ENCODE data around the gene WASF3.

DNA sequence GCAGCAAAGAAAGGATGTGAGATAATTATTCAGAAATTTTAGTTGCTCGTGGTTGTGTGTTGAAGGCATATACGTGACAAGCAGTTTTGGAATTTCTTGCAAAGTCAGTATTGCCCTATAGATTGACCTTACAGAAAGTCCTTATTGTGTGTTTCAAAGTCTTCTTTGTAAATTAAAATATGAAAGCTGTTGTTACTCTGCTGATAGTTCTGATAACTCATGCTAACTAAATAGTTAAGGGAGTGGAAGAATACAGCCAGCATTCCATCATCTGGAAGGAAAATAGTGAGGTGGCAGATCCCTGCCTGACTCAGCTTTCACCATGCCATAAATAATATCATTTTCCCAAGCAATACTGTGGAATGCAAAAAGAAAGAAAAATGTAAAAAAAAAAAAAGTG lies 27.2 kb downstream of the WASF3 start:
- TF ChIP-seq POLR2A (IDR thresholded peaks at IDR 0.05; ENCODE audit: low read depth, low read length) (no peak), SPI1 (IDR thresholded peaks at IDR 0.05; ENCODE audit: low read depth, low read length) (no peak), TAF1 (IDR thresholded peaks at IDR 0.05; ENCODE audit: low read depth, low read length) (no peak), POLR2AphosphoS5 (IDR thresholded peaks at IDR 0.05; ENCODE audit: low read depth, low read length) (no peak), PAX5 (IDR thresholded peaks at IDR 0.05; ENCODE audit: insufficient read depth, low read length, severe bottlenecking) (no peak), POU2F2 (IDR thresholded peaks at IDR 0.05; ENCODE audit: low read depth, low read length) (no peak)
